SK-N-SH (cell line): ENCODE data around the gene PDXDC1. TPM values are rescaled to one million over a fixed set of nuclear protein-coding genes. Genes with fewer than 3 reads are reported as not detected.
"Not testable (repeated sequence)": the region's sequence is repeated elsewhere in the genome, so short reads cannot be mapped to it uniquely, and the experiment has no call there.

ENCODE experiments used
- CTCF ChIA-PET: fragments of 300-600, 350-600 bp; formaldehyde crosslinking; extraction: SDS; loops from one replicate; lab custom pipeline; 2021; lab: Yijun Ruan, JAX
- POLR2A ChIA-PET: fragments of 350-600 bp; sonication (Branson Sonifier 250); formaldehyde crosslinking; extraction: SDS; loops from one replicate; lab custom pipeline; 2020; ENCODE audit warnings: antibody characterized with exemption, inconsistent platforms; lab: Yijun Ruan, JAX
- DNase-seq: peaks from one replicate; pipeline ENCODE4 v3.0.0; 2012
- H2AFZ ChIP-seq: fragments of 200-600 bp; sonication (generic); 2 replicates; pipeline ENCODE4 v1.8.1; 2016; ENCODE audit warnings: antibody characterized with exemption, mild to moderate bottlenecking, low read depth
- H3F3A ChIP-seq: fragments of 200-600 bp; sonication (generic); replicated peaks from 2 replicates; pipeline ENCODE3; 2016; ENCODE audit warnings: antibody characterized with exemption, mild to moderate bottlenecking; ENCODE audit not compliant: insufficient read depth
- H3K27ac ChIP-seq, 2 experiments: fragments of 200-500 bp in 1 of 2; fragments of 200-600 bp in 1 of 2; sonication (Bioruptor generic) in 1 of 2; sonication (generic), shearing (Covaris generic) in 1 of 2; 2 replicates each; pipeline versions ENCODE4 v1.5.1 to v1.6.1; 2014 to 2016; ENCODE audit warnings: low read depth in 2 of 2, inconsistent platforms in 1 of 2, low read length in 1 of 2, mild to moderate bottlenecking in 1 of 2, mixed read lengths in 1 of 2
- H3K27me3 ChIP-seq: fragments of 200-600 bp; sonication (generic), shearing (Covaris generic); 2 replicates; pipeline ENCODE4 v1.6.1; 2016; ENCODE audit warnings: mixed run types; ENCODE audit not compliant: insufficient read depth
- H3K36me3 ChIP-seq, 2 experiments: fragments of 200-500 bp in 1 of 2; fragments of 200-600 bp in 1 of 2; sonication (Bioruptor generic) in 1 of 2; sonication (generic) in 1 of 2; replicated peaks in 1 of 2; 2 replicates each; pipeline versions ENCODE3 to v1.5.1; 2014 to 2016; ENCODE audit warnings: low read length in 1 of 2, mild to moderate bottlenecking in 1 of 2; ENCODE audit not compliant: insufficient read depth in 2 of 2, control insufficient read depth in 1 of 2
- H3K4me1 ChIP-seq, 2 experiments: fragments of 200-500 bp in 1 of 2; fragments of 200-600 bp in 1 of 2; sonication (Bioruptor generic) in 1 of 2; sonication (generic), shearing (Covaris generic) in 1 of 2; 2 replicates each; pipeline versions ENCODE4 v1.5.1 to v1.6.1; 2014 to 2016; ENCODE audit warnings: low read depth in 1 of 2, low read length in 1 of 2, mixed run types in 1 of 2; ENCODE audit not compliant: insufficient read depth in 2 of 2, control insufficient read depth in 1 of 2
- H3K4me2 ChIP-seq: fragments of 200-600 bp; sonication (generic), shearing (Covaris generic); 2 replicates; pipeline ENCODE4 v1.6.1; 2017; ENCODE audit warnings: mixed run types
- H3K4me3 ChIP-seq, 2 experiments: fragments of 200-500 bp in 1 of 2; fragments of 200-600 bp in 1 of 2; sonication (Bioruptor generic) in 1 of 2; sonication (generic), shearing (Covaris generic) in 1 of 2; 2 replicates each; pipeline versions ENCODE4 v1.5.1 to v1.8.1; 2014 to 2016; ENCODE audit warnings: low read depth in 2 of 2, inconsistent platforms in 1 of 2, low read length in 1 of 2, mild to moderate bottlenecking in 1 of 2, mixed read lengths in 1 of 2, moderate library complexity in 1 of 2
- H3K79me2 ChIP-seq: fragments of 200-600 bp; sonication (generic); 2 replicates; pipeline ENCODE4 v1.8.1; 2017; ENCODE audit warnings: mild to moderate bottlenecking; ENCODE audit not compliant: insufficient read depth
- H3K9ac ChIP-seq: fragments of 200-600 bp; sonication (generic); 2 replicates; pipeline ENCODE4 v1.6.1; 2017; ENCODE audit warnings: mixed run types
- H3K9me2 ChIP-seq: fragments of 200-600 bp; sonication (generic); 2 replicates; pipeline ENCODE4 v1.6.1; 2017; ENCODE audit warnings: mixed run types
- H3K9me3 ChIP-seq: fragments of 200-600 bp; sonication (generic); 2 replicates; pipeline ENCODE4 v1.6.1; 2017; ENCODE audit warnings: mixed run types, mild to moderate bottlenecking, moderate library complexity
- H4K20me1 ChIP-seq: fragments of 200-600 bp; sonication (generic); 2 replicates; pipeline ENCODE4 v1.6.1; 2017; ENCODE audit warnings: mild to moderate bottlenecking, mixed run types; ENCODE audit not compliant: insufficient read depth
- WGBS: methylation state at CpG from one replicate; pipeline ENCODE4 v1.1.6; 2017; ENCODE audit warnings: low lambda C conversion rate; 5-methylcytosine and 5-hydroxymethylcytosine counted together
- polyA plus RNA-seq, 3 experiments: library from polyadenylated mRNA; depleted of rRNA; stranded (reverse); fragments of >200 nt; gene quantifications; 2 replicates each; pipeline ENCODE4 v1.2.3, GENCODE V29; 2012

The PDXDC1 gene
- polyA plus RNA-seq, 1 of the 3 experiments (the other 2 are of a cell fraction): 37.4 TPM

DNA sequence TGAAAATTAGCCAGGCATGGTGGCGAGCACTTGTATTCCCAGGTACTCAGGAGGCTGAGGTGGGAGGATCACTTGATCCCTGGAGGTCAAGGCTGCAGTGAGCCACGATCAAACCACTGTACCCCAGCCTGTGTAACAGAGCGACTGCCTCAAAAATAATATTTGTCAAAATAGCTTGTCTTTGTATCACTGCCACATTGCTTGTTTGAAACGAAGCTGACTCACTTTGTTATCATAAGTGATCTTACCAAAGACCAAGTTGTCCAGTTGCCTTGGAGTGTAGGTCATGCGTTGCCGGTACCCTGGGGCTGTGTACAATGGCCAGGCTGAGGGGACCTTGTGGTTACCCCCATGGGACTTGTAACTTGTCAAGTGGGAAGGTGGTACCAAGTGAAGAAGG, 21.9 kb downstream of the PDXDC1 start:
- H3K27ac ChIP-seq, H3K9me3 ChIP-seq, POLR2A ChIA-PET, H3K4me2 ChIP-seq, H3K9ac ChIP-seq, H3K27me3 ChIP-seq, H2AFZ ChIP-seq, DNase-seq, H3K9me2 ChIP-seq, H3K4me1 ChIP-seq, H3K4me3 ChIP-seq: not testable (repeated sequence)
- CTCF ChIA-PET: interaction anchor here (1.2 kb wide), 1 partner anchor 38 kb away, joined by 3 read pairs; no protein-coding TSS in a partner anchor
- Histone ChIP-seq H4K20me1 (peaks cover 47% of the 10 kb centered on the region), H3K36me3 (peaks cover 4 to 35% of the 10 kb centered on the region in 2 experiments), H3K79me2 (peaks cover 58% of the 10 kb centered on the region), H3F3A (peaks cover 11% of the 10 kb centered on the region)
- WGBS: 84% methylated on average over 6 of the region's 6 CpGs

- H3K9me2 ChIP-seq, H3K4me3 ChIP-seq, H3K9me3 ChIP-seq, H3K4me1 ChIP-seq, H3K27ac ChIP-seq, H2AFZ ChIP-seq, POLR2A ChIA-PET, DNase-seq, H3K27me3 ChIP-seq, CTCF ChIA-PET, H3K9ac ChIP-seq, H3K4me2 ChIP-seq: not testable (repeated sequence)
- H3K36me3 ChIP-seq: peaks cover 4 to 33% of the 10 kb centered on the region in 2 experiments
- H4K20me1 ChIP-seq: peaks cover 36% of the 10 kb centered on the region
- H3F3A ChIP-seq: peaks cover 17% of the 10 kb centered on the region
- WGBS: 95% methylated on average over 7 of the region's 7 CpGs
- H3K79me2 ChIP-seq: peaks cover 42% of the 10 kb centered on the region
Measured at GRCh38 chr16:14998300-14998699, 23.5 kb downstream of the PDXDC1 start.

DNA sequence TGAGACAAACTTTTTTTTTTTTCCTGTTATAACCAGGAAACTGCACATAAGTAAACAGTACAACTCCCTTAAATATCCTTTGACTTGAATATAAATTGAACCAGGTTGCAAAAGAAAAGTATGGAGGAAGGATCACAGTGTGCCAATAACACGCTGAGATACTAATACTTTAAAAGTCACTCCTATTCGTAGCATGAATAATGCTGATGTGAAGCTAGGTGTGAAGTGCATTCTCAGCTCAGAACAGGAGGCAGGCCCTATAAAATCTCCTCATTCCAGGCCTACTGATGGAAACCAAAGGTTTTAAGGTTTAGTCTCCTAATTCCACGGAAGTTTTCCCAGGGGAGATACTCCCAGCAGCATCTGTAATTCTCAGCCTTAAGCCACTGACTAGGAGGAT, 25.0 kb downstream of the PDXDC1 start:
- H4K20me1 ChIP-seq: peaks cover 29% of the 10 kb centered on the region
- POLR2A ChIA-PET: interaction anchor here (0.6 kb wide), 1 partner anchor 342 kb away, joined by 3 read pairs; no protein-coding TSS in a partner anchor
- DNase-seq, H3K27me3 ChIP-seq, H3K9me3 ChIP-seq, H3K4me1 ChIP-seq, H2AFZ ChIP-seq, H3K9ac ChIP-seq, H3K4me3 ChIP-seq, H3K9me2 ChIP-seq, CTCF ChIA-PET, H3K4me2 ChIP-seq, H3K27ac ChIP-seq: not testable (repeated sequence)
- H3K79me2 ChIP-seq: peaks cover 29% of the 10 kb centered on the region
- peaks cover 10 to 41% of the 10 kb centered on the region in 2 experiments for H3K36me3 ChIP-seq
- WGBS: 89% methylated on average over 3 of the region's 3 CpGs
- H3F3A ChIP-seq: peaks cover 17% of the 10 kb centered on the region

GRCh38 chr16:15002448-15002847, 27.6 kb downstream of the PDXDC1 start:
- peaks cover 21% of the 10 kb centered on the region for H3F3A ChIP-seq
- 90% methylated on average over 1 of the region's 3 CpGs for WGBS
- H3K27me3 ChIP-seq, POLR2A ChIA-PET, H3K9me2 ChIP-seq, H3K27ac ChIP-seq, DNase-seq, H2AFZ ChIP-seq, H3K4me2 ChIP-seq, H4K20me1 ChIP-seq, H3K4me3 ChIP-seq, CTCF ChIA-PET, H3K9ac ChIP-seq, H3K9me3 ChIP-seq, H3K4me1 ChIP-seq: not testable (repeated sequence)
- peaks cover 16 to 59% of the 10 kb centered on the region in 2 experiments for H3K36me3 ChIP-seq
- H3K79me2 ChIP-seq: peaks cover 10% of the 10 kb centered on the region

GRCh38 chr16:15005357-15006132, 30.7 kb downstream of the PDXDC1 start:
- H3K9ac ChIP-seq, H3K27me3 ChIP-seq, DNase-seq, H3K9me2 ChIP-seq, H3K27ac ChIP-seq, H2AFZ ChIP-seq, CTCF ChIA-PET, H3K4me3 ChIP-seq, H4K20me1 ChIP-seq, H3K9me3 ChIP-seq, H3K79me2 ChIP-seq, H3K4me2 ChIP-seq, H3K4me1 ChIP-seq: not testable (repeated sequence)
- WGBS: 83% methylated on average over 5 of the region's 5 CpGs
- Histone ChIP-seq H3F3A (peaks cover 24% of the 10 kb centered on the region), H3K36me3 (peaks cover 22 to 66% of the 10 kb centered on the region in 2 experiments)
- POLR2A ChIA-PET: interaction anchor here (0.6 kb wide), 1 partner anchor 19 kb away, joined by 3 read pairs; no protein-coding TSS in a partner anchor

DNA sequence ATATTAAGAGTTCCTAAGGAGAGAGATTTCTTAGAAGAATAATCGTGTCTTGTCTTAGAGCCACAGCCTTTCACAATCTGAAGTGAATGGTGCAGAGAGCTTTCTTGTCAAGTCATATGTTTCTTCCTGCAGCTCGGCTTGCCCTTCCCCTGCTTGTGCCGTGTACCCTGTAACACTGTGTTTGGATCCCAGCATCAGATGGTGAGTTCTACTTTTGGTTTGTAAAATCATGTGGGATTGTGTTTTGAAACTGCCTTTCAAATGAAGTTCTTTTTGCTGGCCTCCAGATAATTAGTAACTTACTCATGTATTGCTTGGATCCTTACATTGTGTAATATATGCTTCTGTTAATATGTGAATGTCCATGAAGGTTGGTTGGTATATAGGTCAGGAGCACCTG, 33.8 kb downstream of the PDXDC1 start:
- H3K9ac ChIP-seq, POLR2A ChIA-PET, H3K9me3 ChIP-seq, CTCF ChIA-PET, H2AFZ ChIP-seq, H4K20me1 ChIP-seq, DNase-seq, H3K27ac ChIP-seq, H3K4me1 ChIP-seq, H3K9me2 ChIP-seq, H3K4me2 ChIP-seq, H3K4me3 ChIP-seq, H3K27me3 ChIP-seq: not testable (repeated sequence)
- Histone ChIP-seq H3K36me3 (peaks cover 28 to 63% of the 10 kb centered on the region in 2 experiments), H3F3A (peaks cover 19% of the 10 kb centered on the region), H3K79me2 (peaks cover 19% of the 10 kb centered on the region)
- WGBS: 94% methylated on average over 3 of the region's 3 CpGs
